IMR-90 (cell line): ENCODE data around the gene ZCCHC7. TPM values are rescaled to one million over a fixed set of nuclear protein-coding genes. Genes with fewer than 3 reads are reported as not detected.

Source experiments
- ATAC-seq: fragments of 200-7000 bp; cut with Tn5 transposase; 2 replicates; pipeline ENCODE4 v1.9.1; 2020; ENCODE audit warnings: low read depth, mild to moderate bottlenecking, moderate library complexity
- BruUV-seq: library from RNA; stranded (reverse); fragments of 400-500 nt; replicated peaks from 2 replicates; lab custom pipeline; 2021; lab: Mats Ljungman, UMichigan
- CTCF ChIA-PET: fragments of 300-600 bp; formaldehyde crosslinking; extraction: SDS; loops from one replicate; lab custom pipeline; 2021; ENCODE audit warnings: antibody characterized with exemption; lab: Yijun Ruan, JAX
- POLR2A ChIA-PET: fragments of 300-600 bp; sonication (Branson Sonifier 250); formaldehyde crosslinking; loops from one replicate; lab custom pipeline; 2022; ENCODE audit warnings: antibody characterized with exemption; ENCODE audit not compliant: unreplicated experiment; lab: Charles Lee
- DNase-seq: peaks from one replicate; pipeline ENCODE4 v3.0.0; 2013
- H2AFZ ChIP-seq: replicated peaks from 2 replicates; pipeline ENCODE3; 2013; ENCODE audit warnings: low read length, mild to moderate bottlenecking; ENCODE audit not compliant: poor library complexity
- H2AK5ac ChIP-seq: 2 replicates; pipeline ENCODE4 v1.6.1; 2013; ENCODE audit warnings: low read depth, low read length, inconsistent platforms
- H2AK9ac ChIP-seq: replicated peaks from 2 replicates; pipeline ENCODE3; 2013; ENCODE audit warnings: mild to moderate bottlenecking, low read depth, low read length, moderate library complexity; ENCODE audit not compliant: poor library complexity
- H2BK120ac ChIP-seq: 2 replicates; pipeline ENCODE4 v1.6.1; 2013; ENCODE audit warnings: low read depth, low read length, inconsistent platforms
- H2BK15ac ChIP-seq: 3 replicates; pipeline ENCODE4 v1.6.1; 2013; ENCODE audit warnings: low read depth, low read length, inconsistent platforms
- H2BK20ac ChIP-seq: 2 replicates; pipeline ENCODE4 v1.6.1; 2013; ENCODE audit warnings: low read depth, mild to moderate bottlenecking, inconsistent platforms, low read length, moderate library complexity
- H2BK5ac ChIP-seq: 2 replicates; pipeline ENCODE4 v1.6.1; 2013; ENCODE audit warnings: mild to moderate bottlenecking, low read depth, low read length, inconsistent platforms; ENCODE audit not compliant: poor library complexity, severe bottlenecking
- H3K14ac ChIP-seq: replicated peaks from 2 replicates; pipeline ENCODE4 v1.6.1; 2013; ENCODE audit warnings: low read depth, low read length, inconsistent platforms
- H3K18ac ChIP-seq: 2 replicates; pipeline ENCODE4 v1.6.1; 2013; ENCODE audit warnings: low read depth, low read length, control low read depth
- H3K23ac ChIP-seq: 2 replicates; pipeline ENCODE4 v1.6.1; 2013; ENCODE audit warnings: low read depth, low read length, inconsistent platforms
- H3K27ac ChIP-seq: 2 replicates; pipeline ENCODE4 v1.5.1; 2013; ENCODE audit warnings: mild to moderate bottlenecking, control low read depth, low read length; ENCODE audit not compliant: insufficient read depth
- H3K27me3 ChIP-seq: 2 replicates; pipeline ENCODE4 v1.6.1; 2013; ENCODE audit warnings: low read length; ENCODE audit not compliant: control insufficient read depth, insufficient read depth
- H3K36me3 ChIP-seq: 2 replicates; pipeline ENCODE4 v1.6.1; 2013; ENCODE audit warnings: low read length, mixed read lengths; ENCODE audit not compliant: control insufficient read depth, insufficient read depth
- H3K4ac ChIP-seq: 2 replicates; pipeline ENCODE4 v1.6.1; 2013; ENCODE audit warnings: low read depth, low read length, inconsistent platforms
- H3K4me1 ChIP-seq: 2 replicates; pipeline ENCODE4 v1.6.1; 2013; ENCODE audit warnings: low read length, mixed read lengths; ENCODE audit not compliant: control insufficient read depth, insufficient read depth
- H3K4me2 ChIP-seq: 2 replicates; pipeline ENCODE4 v1.6.1; 2013; ENCODE audit warnings: low read depth, mild to moderate bottlenecking, control low read depth, low read length, moderate library complexity
- H3K4me3 ChIP-seq: 2 replicates; pipeline ENCODE4 v1.5.1; 2013; ENCODE audit warnings: low read depth, mild to moderate bottlenecking, control low read depth, low read length, moderate library complexity; ENCODE audit not compliant: insufficient read depth
- H3K56ac ChIP-seq: 2 replicates; pipeline ENCODE4 v1.6.1; 2013; ENCODE audit warnings: low read length, inconsistent platforms; ENCODE audit not compliant: insufficient read depth; ENCODE audit errors: extremely low read depth
- H3K79me1 ChIP-seq, 2 experiments: 2 replicates each; pipeline ENCODE4 v1.6.1; 2013; ENCODE audit warnings: low read length in 2 of 2, inconsistent platforms in 1 of 2, low read depth in 1 of 2
- H3K9ac ChIP-seq: 2 replicates; pipeline ENCODE4 v1.6.1; 2013; ENCODE audit warnings: low read depth, low read length, control low read depth
- H3K9me1 ChIP-seq: 2 replicates; pipeline ENCODE4 v1.6.1; 2013; ENCODE audit warnings: low read length, inconsistent platforms; ENCODE audit not compliant: insufficient read depth
- H3K9me3 ChIP-seq: 2 replicates; pipeline ENCODE4 v1.6.1; 2013; ENCODE audit warnings: low read length; ENCODE audit not compliant: control insufficient read depth, insufficient read depth
- H4K20me1 ChIP-seq: 2 replicates; pipeline ENCODE4 v1.6.1; 2013; ENCODE audit warnings: low read length, inconsistent platforms; ENCODE audit not compliant: insufficient read depth
- H4K5ac ChIP-seq: 2 replicates; pipeline ENCODE4 v1.6.1; 2013; ENCODE audit warnings: mild to moderate bottlenecking, low read depth, low read length, control low read depth
- H4K8ac ChIP-seq, 2 experiments: 2 replicates each; pipeline ENCODE4 v1.6.1; 2013; ENCODE audit warnings: low read depth in 2 of 2, low read length in 2 of 2, control low read depth in 1 of 2, inconsistent platforms in 1 of 2
- H4K91ac ChIP-seq: 2 replicates; pipeline ENCODE4 v1.6.1; 2013; ENCODE audit warnings: low read depth, low read length, inconsistent platforms; ENCODE audit not compliant: insufficient read depth
- BHLHE40 ChIP-seq: fragments of 150-350 bp; IDR thresholded peaks from 2 replicates; pipeline ENCODE4 v1.6.1; 2016; ENCODE audit warnings: mild to moderate bottlenecking, low read depth, low read length
- CEBPB ChIP-seq: IDR thresholded peaks from 2 replicates; pipeline ENCODE4 v1.6.1; 2012; ENCODE audit warnings: low read depth, low read length, improper control_type of control experiment
- CHD1 ChIP-seq: IDR thresholded peaks from 2 replicates; pipeline ENCODE4 v1.6.1; 2012; ENCODE audit warnings: low read depth, low read length, improper control_type of control experiment
- ELK1 ChIP-seq: fragments of 150-350 bp; IDR thresholded peaks from 2 replicates; pipeline ENCODE4 v1.6.1; 2016; ENCODE audit warnings: low read depth, mild to moderate bottlenecking, low read length, moderate library complexity, borderline replicate concordance
- FOS ChIP-seq: fragments of 150-350 bp; IDR thresholded peaks from 2 replicates; pipeline ENCODE4 v1.6.1; 2016; ENCODE audit warnings: low read depth, low read length
- MAFK ChIP-seq: IDR thresholded peaks from 2 replicates; pipeline ENCODE4 v1.6.1; 2012; ENCODE audit warnings: low read depth, low read length, improper control_type of control experiment
- MAZ ChIP-seq: IDR thresholded peaks from 2 replicates; pipeline ENCODE4 v1.6.1; 2012; ENCODE audit warnings: low read depth, mild to moderate bottlenecking, low read length, improper control_type of control experiment, moderate library complexity, borderline replicate concordance
- MXI1 ChIP-seq: IDR thresholded peaks from 2 replicates; pipeline ENCODE4 v1.6.1; 2012; ENCODE audit warnings: low read depth, mild to moderate bottlenecking, low read length, moderate library complexity, borderline replicate concordance
- NFE2L2 ChIP-seq: fragments of 150-350 bp; IDR thresholded peaks from 2 replicates; pipeline ENCODE4 v1.6.1; 2016; ENCODE audit warnings: low read depth, mild to moderate bottlenecking, low read length
- POLR2A ChIP-seq: IDR thresholded peaks from 2 replicates; pipeline ENCODE4 v1.6.1; 2012; ENCODE audit warnings: mild to moderate bottlenecking, low read depth, low read length
- RAD21 ChIP-seq: IDR thresholded peaks from 2 replicates; pipeline ENCODE4 v1.6.1; 2012; ENCODE audit warnings: low read length, improper control_type of control experiment
- RCOR1 ChIP-seq: IDR thresholded peaks from 2 replicates; pipeline ENCODE4 v1.6.1; 2012; ENCODE audit warnings: mild to moderate bottlenecking, low read length, improper control_type of control experiment; ENCODE audit not compliant: insufficient replicate concordance
- RFX5 ChIP-seq: IDR thresholded peaks from 2 replicates; pipeline ENCODE4 v1.8.0; 2012; ENCODE audit warnings: low read depth, mild to moderate bottlenecking, low read length, moderate library complexity
- SMC3 ChIP-seq: fragments of 150-350 bp; IDR thresholded peaks from 2 replicates; pipeline ENCODE4 v1.6.1; 2016; ENCODE audit warnings: low read depth, mild to moderate bottlenecking, antibody characterized with exemption, low read length, moderate library complexity
- WGBS, 2 experiments: methylation state at CpG; one replicate each; pipeline versions ENCODE4 v1.1.5 to v1.1.7; 2013; ENCODE audit warnings: missing lambda C conversion rate in 2 of 2; ENCODE audit not compliant: insufficient read length in 1 of 2; ENCODE audit errors: extremely low coverage in 2 of 2; 5-methylcytosine and 5-hydroxymethylcytosine counted together
- dilution Hi-C: fragments of 300-500 bp; cut with HindIII; formaldehyde crosslinking; loops from one replicate; pipeline ENCODE4 v1.14.3; 2018; ENCODE audit warnings: low sequenced_read_pairs; ENCODE audit not compliant: unreplicated experiment
- in situ Hi-C: fragments of 300-500 bp; cut with MboI; formaldehyde crosslinking; loops from 3 replicates; pipeline ENCODE4 v1.14.3; 2019; ENCODE audit warnings: low sequenced_read_pairs, inconsistent platforms, mixed read lengths
- intact Hi-C: fragments of 100-400 bp; cut with micrococcal nuclease; formaldehyde crosslinking; loops from 2 replicates; pipeline ENCODE4 v1.10.0; 2022
- polyA plus RNA-seq, 3 experiments: library from polyadenylated mRNA; depleted of rRNA; stranded (reverse); fragments of >200 nt; gene quantifications; 2 replicates each; pipeline ENCODE4 v1.2.3, GENCODE V29; 2012; ENCODE audit warnings: low replicate concordance in 1 of 3
- total RNA-seq: library from RNA; depleted of rRNA; stranded (reverse); fragments of >200 nt; gene quantifications from 2 replicates; pipeline ENCODE4 v1.2.3, GENCODE V29; 2012
- TF ChIP-seq, protein P1 (sequence below): conservative IDR thresholded peaks from 2 replicates; pipeline ENCODE4 v1.5.1; 2012; ENCODE audit warnings: mild to moderate bottlenecking, low read depth, low read length, improper control_type of control experiment
- TF ChIP-seq, protein P2 (sequence below): fragments of 150-350 bp; IDR thresholded peaks from 2 replicates; pipeline ENCODE4 v1.6.1; 2017; ENCODE audit warnings: mild to moderate bottlenecking, antibody characterized with exemption, low read length, low read depth

The ZCCHC7 gene
- total and polyA plus RNA-seq, 2 of the 4 experiments (the other 2 are of a cell fraction): 13.6 to 28.7 TPM

GRCh38 chr9:37382982-37383357 lies 262.6 kb downstream of the ZCCHC7 start:
- dilution Hi-C loops: no loop called here

More at GRCh38 chr9:37382982-37383357, 262.6 kb downstream of the ZCCHC7 start:
- Histone ChIP-seq H2AK5ac (no peak overlapping the region), H3K23ac (no peak overlapping the region), H4K5ac (no peak overlapping the region), H3K79me1 (no peaks in the 10 kb centered on the region), H3K4me1 (no peaks in the 10 kb centered on the region), H3K9me3 (peaks cover 5% of the 10 kb centered on the region), H3K14ac (no peak overlapping the region), H3K4me3 (no peak overlapping the region), H4K20me1 (no peaks in the 10 kb centered on the region), H2BK15ac (no peak overlapping the region), H3K27me3 (peaks cover 13% of the 10 kb centered on the region), H2AK9ac (no peak overlapping the region), H3K27ac (no peak overlapping the region), H3K36me3 (no peaks in the 10 kb centered on the region), H3K9me1 (no peaks in the 10 kb centered on the region), H3K56ac (no peak overlapping the region), H2BK120ac (no peak overlapping the region), H3K4me2 (no peak overlapping the region), H3K18ac (no peak overlapping the region), H4K8ac (no peak overlapping the region), H2AFZ (no peak overlapping the region), H4K91ac (no peak overlapping the region), H3K9ac (no peak overlapping the region), H2BK5ac (no peak overlapping the region), H3K4ac (no peak overlapping the region), H2BK20ac (no peak overlapping the region)
- CTCF ChIA-PET: no interaction called here
- in situ Hi-C loops (no loop called here), intact Hi-C loops (no loop called here)
- POLR2A ChIA-PET: no interaction called here
- 37% methylated on average over 4 of the region's 5 CpGs; no CpG with 5 or more reads in 1 of the 2 experiments for WGBS, 2 experiments
- DNase-seq (no peak), ATAC-seq (no peak)
- TF ChIP-seq ELK1 (no peak), RAD21 (no peak), CEBPB (no peak), MAFK (no peak), MAZ (no peak), FOS (no peak), BHLHE40 (no peak), POLR2A (no peak), MXI1 (no peak), RCOR1 (no peak), NFE2L2 (no peak), RFX5 (no peak), SMC3 (no peak), CHD1 (no peak)
- TF ChIP-seq, protein P1, sequence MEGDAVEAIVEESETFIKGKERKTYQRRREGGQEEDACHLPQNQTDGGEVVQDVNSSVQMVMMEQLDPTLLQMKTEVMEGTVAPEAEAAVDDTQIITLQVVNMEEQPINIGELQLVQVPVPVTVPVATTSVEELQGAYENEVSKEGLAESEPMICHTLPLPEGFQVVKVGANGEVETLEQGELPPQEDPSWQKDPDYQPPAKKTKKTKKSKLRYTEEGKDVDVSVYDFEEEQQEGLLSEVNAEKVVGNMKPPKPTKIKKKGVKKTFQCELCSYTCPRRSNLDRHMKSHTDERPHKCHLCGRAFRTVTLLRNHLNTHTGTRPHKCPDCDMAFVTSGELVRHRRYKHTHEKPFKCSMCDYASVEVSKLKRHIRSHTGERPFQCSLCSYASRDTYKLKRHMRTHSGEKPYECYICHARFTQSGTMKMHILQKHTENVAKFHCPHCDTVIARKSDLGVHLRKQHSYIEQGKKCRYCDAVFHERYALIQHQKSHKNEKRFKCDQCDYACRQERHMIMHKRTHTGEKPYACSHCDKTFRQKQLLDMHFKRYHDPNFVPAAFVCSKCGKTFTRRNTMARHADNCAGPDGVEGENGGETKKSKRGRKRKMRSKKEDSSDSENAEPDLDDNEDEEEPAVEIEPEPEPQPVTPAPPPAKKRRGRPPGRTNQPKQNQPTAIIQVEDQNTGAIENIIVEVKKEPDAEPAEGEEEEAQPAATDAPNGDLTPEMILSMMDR: no peak
- TF ChIP-seq, protein P2, sequence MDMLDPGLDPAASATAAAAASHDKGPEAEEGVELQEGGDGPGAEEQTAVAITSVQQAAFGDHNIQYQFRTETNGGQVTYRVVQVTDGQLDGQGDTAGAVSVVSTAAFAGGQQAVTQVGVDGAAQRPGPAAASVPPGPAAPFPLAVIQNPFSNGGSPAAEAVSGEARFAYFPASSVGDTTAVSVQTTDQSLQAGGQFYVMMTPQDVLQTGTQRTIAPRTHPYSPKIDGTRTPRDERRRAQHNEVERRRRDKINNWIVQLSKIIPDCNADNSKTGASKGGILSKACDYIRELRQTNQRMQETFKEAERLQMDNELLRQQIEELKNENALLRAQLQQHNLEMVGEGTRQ: no peak
- no TSS peak for BruUV-seq
